Stimulated activated memory B cell treated with anti-CD40 and anti-IgM and Interleukin-4, amounts not matched to agents 10 μg/mL and 1 μg/mL and 100 μg/mL, for 72 hours (primary cell): Measurements from ENCODE around the gene TSPAN11.
A peak's percentile ranks its signal among the peaks of the same experiment; 100 is the strongest.
"Not testable (repeated sequence)": the region's sequence is repeated elsewhere in the genome, so short reads cannot be mapped to it uniquely, and the experiment has no call there.

Experiments
- ATAC-seq: fragments of 150-1000 bp; cut with Tn5 transposase; 2 replicates; pipeline ENCODE4 v1.10.0; 2021
- H3K27ac Mint-ChIP-seq: one replicate; pipeline ENCODE4 v1.8.0; 2022; ENCODE audit warnings: mild to moderate bottlenecking, mixed read lengths
- H3K27me3 Mint-ChIP-seq: one replicate; pipeline ENCODE4 v1.8.0; 2022; ENCODE audit warnings: mixed read lengths
- H3K36me3 Mint-ChIP-seq: one replicate; pipeline ENCODE4 v1.8.0; 2022; ENCODE audit warnings: mixed read lengths
- H3K4me1 Mint-ChIP-seq: one replicate; pipeline ENCODE4 v1.8.0; 2022; ENCODE audit warnings: mixed read lengths
- H3K4me3 Mint-ChIP-seq: one replicate; pipeline ENCODE4 v1.8.0; 2022; ENCODE audit warnings: mild to moderate bottlenecking, moderate library complexity, mixed read lengths
- H3K9me3 Mint-ChIP-seq: one replicate; pipeline ENCODE4 v1.8.0; 2022; ENCODE audit warnings: mixed read lengths

TSPAN11 gene, protein sequence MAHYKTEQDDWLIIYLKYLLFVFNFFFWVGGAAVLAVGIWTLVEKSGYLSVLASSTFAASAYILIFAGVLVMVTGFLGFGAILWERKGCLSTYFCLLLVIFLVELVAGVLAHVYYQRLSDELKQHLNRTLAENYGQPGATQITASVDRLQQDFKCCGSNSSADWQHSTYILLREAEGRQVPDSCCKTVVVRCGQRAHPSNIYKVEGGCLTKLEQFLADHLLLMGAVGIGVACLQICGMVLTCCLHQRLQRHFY

DNA sequence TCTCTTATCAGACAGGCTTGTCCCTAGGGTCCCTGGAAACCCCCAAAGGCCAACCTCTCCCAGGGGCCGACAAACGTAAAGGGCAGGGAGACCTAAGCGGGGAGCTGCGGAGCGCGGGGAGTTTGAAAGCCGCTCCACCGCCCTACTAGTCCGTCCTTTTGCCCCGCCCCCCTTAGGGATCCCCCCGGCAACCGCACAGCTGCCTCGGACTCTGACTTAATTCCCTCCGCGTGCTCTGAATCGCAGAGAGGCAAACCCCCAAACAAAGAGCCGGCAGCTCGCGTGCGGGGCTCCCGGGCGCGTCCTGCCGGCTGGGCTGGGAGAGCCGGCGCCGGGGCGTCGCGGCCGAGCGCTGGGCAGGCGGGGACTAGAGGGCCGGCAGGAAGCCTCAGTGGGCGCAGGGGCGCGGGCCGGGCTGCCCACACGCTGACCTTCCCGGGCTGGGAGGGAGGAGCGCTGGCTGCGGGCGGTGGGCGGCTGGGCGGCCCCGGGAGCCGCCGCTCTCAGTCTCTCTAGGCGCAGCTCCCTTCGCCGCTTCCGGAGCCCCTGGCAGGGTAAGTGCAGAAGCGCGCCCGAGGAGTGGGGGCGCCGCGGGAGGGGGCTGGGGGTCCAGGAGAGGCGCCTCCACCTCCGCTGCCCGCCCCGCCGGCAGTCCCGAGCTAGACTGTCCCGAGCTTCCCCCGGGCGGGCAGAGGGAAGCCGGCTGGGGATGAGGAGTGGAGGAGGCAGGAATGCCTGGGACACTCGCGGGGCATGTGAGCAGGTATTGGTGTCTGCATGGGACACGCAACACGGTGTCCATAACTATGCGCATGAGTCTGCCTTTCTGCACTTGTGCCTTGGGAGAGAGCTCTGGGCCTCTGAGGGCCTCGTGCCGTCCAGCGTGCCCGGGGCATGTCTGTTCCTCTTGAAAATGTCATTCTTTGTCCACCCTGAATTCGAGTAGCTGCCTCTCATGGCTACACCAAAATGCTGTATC lies at the start of gene TSPAN11:
TSPAN11 (plus strand) TSS at position 506 of the 979 bp plus-strand sequence. CDS start 27,244 bp downstream, outside the sequence.
- Mint-ChIP-seq H3K27ac (no peak within 1 kb of the TSS), H3K9me3 (peaks cover 3% of the 10 kb centered on the region), H3K4me3 (peak within 1 kb of the TSS; percentile 5), H3K36me3 (no peaks in the 10 kb centered on the region), H3K27me3 (peaks cover 58% of the 10 kb centered on the region), H3K4me1 (no peaks in the 10 kb centered on the region)
- peak; percentile 39 for ATAC-seq

DNA sequence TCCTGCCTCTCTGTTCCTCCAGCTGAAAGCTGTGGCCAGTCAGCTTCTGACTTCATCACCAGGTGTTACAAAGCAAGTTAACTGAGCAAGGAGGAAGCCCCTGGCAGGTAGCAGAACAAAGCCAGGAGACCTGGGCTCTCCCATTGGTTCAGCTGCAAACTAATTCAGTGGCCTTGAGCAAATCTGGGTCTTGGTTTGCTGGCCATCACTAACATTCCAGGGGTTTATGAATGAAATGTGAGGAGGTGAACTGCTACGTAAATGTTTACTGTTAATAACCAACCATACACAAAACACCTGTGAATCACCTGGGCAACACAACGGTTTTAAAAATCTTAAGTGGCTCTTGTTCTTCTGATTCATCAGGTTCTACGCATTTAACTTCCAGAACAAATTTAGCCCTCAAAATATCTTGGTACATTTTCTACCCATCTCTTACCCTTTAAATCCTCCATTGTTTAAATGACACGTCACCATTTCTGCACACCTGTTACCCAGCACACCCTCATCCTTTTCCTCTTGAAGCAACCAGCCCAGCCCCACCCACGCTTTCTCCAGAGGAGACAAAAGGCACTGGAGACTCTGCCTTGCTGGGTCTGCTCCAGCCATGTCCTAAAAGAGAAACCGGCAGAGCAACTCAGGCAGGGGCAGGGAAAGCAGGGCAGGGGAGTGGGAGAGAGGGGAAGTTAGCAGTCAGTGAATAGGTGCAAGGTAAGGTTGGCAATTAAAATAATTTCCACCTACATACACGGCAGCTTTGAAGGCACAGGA lies 49.3 kb upstream of the TSPAN11 start:
- H3K27ac Mint-ChIP-seq = no peak overlapping the region
- peaks cover 37% of the 10 kb centered on the region for H3K27me3 Mint-ChIP-seq
- no peaks in the 10 kb centered on the region for H3K36me3 Mint-ChIP-seq
- no peaks in the 10 kb centered on the region for H3K9me3 Mint-ChIP-seq
- H3K4me3 Mint-ChIP-seq = no peak overlapping the region
- H3K4me1 Mint-ChIP-seq = no peaks in the 10 kb centered on the region
- no peak for ATAC-seq

DNA sequence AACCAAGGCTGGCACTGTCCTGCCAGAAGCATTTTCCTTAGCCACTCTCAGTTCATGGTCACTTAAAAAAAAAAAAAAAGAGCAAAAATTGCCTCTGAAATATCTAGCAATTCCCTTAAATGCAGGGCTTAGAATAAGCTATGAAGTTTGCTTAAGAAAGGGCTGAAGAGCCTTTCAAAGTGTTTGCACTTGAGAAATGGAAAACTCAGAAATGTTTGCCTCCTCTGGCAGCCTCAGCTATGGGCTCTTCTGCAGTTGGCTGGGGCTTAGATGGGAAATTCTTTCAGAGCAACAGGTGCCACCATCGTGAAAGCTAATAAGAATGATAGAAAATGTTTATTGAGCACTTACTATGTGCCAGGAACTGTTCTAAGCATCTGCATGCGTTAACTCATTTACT lies 48.5 kb upstream of the TSPAN11 start:
- ATAC-seq = no peak
- Mint-ChIP-seq H3K27me3 (peaks cover 37% of the 10 kb centered on the region), H3K4me1 (no peaks in the 10 kb centered on the region), H3K9me3 (no peaks in the 10 kb centered on the region), H3K4me3 (no peak overlapping the region), H3K27ac (no peak overlapping the region), H3K36me3 (no peaks in the 10 kb centered on the region)

GRCh38 chr12:30880061-30880460 lies 46.5 kb upstream of the TSPAN11 start:
- ATAC-seq = no peak
- H3K27me3 Mint-ChIP-seq = peaks cover 37% of the 10 kb centered on the region
- no peaks in the 10 kb centered on the region for H3K4me1 Mint-ChIP-seq
- H3K9me3 Mint-ChIP-seq = no peaks in the 10 kb centered on the region
- H3K27ac Mint-ChIP-seq = no peak overlapping the region
- H3K36me3 Mint-ChIP-seq = no peaks in the 10 kb centered on the region
- H3K4me3 Mint-ChIP-seq = no peak overlapping the region

DNA sequence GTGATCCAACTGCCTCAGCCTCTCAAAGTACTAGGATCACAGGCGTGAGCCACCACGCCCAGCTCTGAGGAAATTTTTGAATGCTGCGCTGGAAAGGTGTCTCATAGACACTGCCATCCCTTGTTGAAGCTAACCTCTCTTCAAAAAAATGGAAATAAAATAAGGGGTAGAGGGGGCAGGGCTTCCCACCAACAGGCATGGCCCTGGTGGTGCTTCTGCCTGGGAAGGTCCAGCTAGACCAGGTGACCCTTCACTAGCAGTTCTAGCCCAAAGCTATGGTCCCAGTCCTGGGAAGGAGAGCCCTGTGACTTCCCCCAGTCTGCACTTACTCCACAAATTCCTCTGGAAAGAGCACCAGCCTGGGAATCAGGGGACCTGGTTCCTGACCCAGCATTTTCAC lies 45.7 kb upstream of the TSPAN11 start:
- Mint-ChIP-seq H3K4me1 (no peaks in the 10 kb centered on the region), H3K27ac (no peak overlapping the region), H3K27me3 (peaks cover 37% of the 10 kb centered on the region), H3K36me3 (no peaks in the 10 kb centered on the region), H3K4me3 (no peak overlapping the region), H3K9me3 (peaks cover 2% of the 10 kb centered on the region)
- no peak for ATAC-seq

DNA sequence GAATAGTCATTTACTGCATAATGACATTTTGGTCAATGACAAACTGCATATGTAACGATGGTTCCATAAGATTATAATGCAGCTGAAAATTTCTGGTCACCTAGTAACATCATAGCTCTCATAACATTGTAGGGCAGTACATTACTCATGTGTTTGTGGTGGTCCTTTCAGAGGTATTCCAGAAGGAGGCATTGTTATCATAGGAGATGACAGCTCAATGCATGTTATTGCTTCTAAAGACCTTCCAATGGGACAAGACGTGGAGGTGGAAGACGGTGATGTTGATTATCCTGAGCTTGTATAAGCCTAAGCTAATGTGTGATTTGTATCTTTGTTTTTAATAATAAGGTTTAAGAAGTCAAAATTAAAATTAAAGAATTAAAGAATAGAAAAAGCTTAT lies 43.8 kb upstream of the TSPAN11 start:
- no peak overlapping the region for H3K4me3 Mint-ChIP-seq

DNA sequence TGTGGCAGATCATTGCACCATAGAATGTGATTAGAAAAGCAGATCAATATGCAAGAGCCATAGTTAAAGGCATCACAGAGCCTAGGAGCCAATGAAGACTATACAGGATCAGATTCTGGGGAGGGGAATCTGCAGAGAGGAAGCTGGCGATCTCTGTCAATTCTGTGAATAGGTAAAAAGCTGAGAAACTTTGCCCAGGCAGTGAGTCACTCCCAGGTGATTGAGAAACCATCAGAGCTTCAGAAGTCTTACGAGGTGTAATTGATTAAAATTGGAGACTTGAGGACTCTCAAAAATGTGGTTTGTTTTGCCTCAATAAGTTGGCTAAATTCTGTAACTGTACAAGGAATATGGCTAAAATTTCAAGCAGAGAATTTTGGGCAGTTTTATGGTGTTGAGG lies 41.7 kb upstream of the TSPAN11 start:
- Mint-ChIP-seq H3K9me3 (peaks cover 27% of the 10 kb centered on the region), H3K4me1 (no peaks in the 10 kb centered on the region), H3K27ac (no peak overlapping the region), H3K36me3 (peaks cover 9% of the 10 kb centered on the region), H3K27me3 (peaks cover 7% of the 10 kb centered on the region), H3K4me3 (no peak overlapping the region)
- no peak for ATAC-seq

More for the DNA sequence above, 43.8 kb upstream of the TSPAN11 start:
- Mint-ChIP-seq H3K36me3 (peaks cover 9% of the 10 kb centered on the region), H3K27ac (no peak overlapping the region), H3K27me3 (peaks cover 19% of the 10 kb centered on the region), H3K4me1 (no peaks in the 10 kb centered on the region), H3K9me3 (peaks cover 18% of the 10 kb centered on the region)
- no peak for ATAC-seq

GRCh38 chr12:30885321-30885720 lies 41.2 kb upstream of the TSPAN11 start:
- H3K4me3 Mint-ChIP-seq = no peak overlapping the region
- no peak overlapping the region for H3K27ac Mint-ChIP-seq
- ATAC-seq = no peak
- peaks cover 9% of the 10 kb centered on the region for H3K36me3 Mint-ChIP-seq
- H3K4me1 Mint-ChIP-seq = no peaks in the 10 kb centered on the region
- peaks cover 2% of the 10 kb centered on the region for H3K27me3 Mint-ChIP-seq
- peaks cover 30% of the 10 kb centered on the region for H3K9me3 Mint-ChIP-seq

GRCh38 chr12:30887226-30887625 lies 39.3 kb upstream of the TSPAN11 start:
- no peak overlapping the region for H3K27ac Mint-ChIP-seq
- H3K4me3 Mint-ChIP-seq = no peak overlapping the region
- H3K4me1 Mint-ChIP-seq = no peaks in the 10 kb centered on the region
- peaks cover 9% of the 10 kb centered on the region for H3K36me3 Mint-ChIP-seq
- H3K9me3 Mint-ChIP-seq = peaks cover 39% of the 10 kb centered on the region
- no peaks in the 10 kb centered on the region for H3K27me3 Mint-ChIP-seq
- no peak for ATAC-seq

- no peak overlapping the region for H3K27ac Mint-ChIP-seq
- H3K9me3 Mint-ChIP-seq = peaks cover 39% of the 10 kb centered on the region
- H3K4me3 Mint-ChIP-seq = no peak overlapping the region
These were observed 38.3 kb upstream of the TSPAN11 start for GRCh38 chr12:30888241-30888640.

GRCh38 chr12:30894531-30894930 lies 32.0 kb upstream of the TSPAN11 start:
- not testable (repeated sequence) for H3K27ac Mint-ChIP-seq, H3K36me3 Mint-ChIP-seq, H3K4me1 Mint-ChIP-seq, ATAC-seq, H3K4me3 Mint-ChIP-seq
- peaks cover 18% of the 10 kb centered on the region for H3K27me3 Mint-ChIP-seq
- peaks cover 15% of the 10 kb centered on the region for H3K9me3 Mint-ChIP-seq

More at GRCh38 chr12:30888241-30888640, 38.3 kb upstream of the TSPAN11 start:
- ATAC-seq = no peak
- Mint-ChIP-seq H3K27me3 (no peaks in the 10 kb centered on the region), H3K4me1 (no peaks in the 10 kb centered on the region), H3K36me3 (peaks cover 9% of the 10 kb centered on the region)

GRCh38 chr12:30896461-30896860 lies 30.1 kb upstream of the TSPAN11 start:
- no peak for ATAC-seq
- Mint-ChIP-seq H3K9me3 (peaks cover 4% of the 10 kb centered on the region), H3K36me3 (no peaks in the 10 kb centered on the region), H3K27me3 (peaks cover 29% of the 10 kb centered on the region), H3K27ac (no peak overlapping the region), H3K4me1 (no peaks in the 10 kb centered on the region), H3K4me3 (no peak overlapping the region)

DNA sequence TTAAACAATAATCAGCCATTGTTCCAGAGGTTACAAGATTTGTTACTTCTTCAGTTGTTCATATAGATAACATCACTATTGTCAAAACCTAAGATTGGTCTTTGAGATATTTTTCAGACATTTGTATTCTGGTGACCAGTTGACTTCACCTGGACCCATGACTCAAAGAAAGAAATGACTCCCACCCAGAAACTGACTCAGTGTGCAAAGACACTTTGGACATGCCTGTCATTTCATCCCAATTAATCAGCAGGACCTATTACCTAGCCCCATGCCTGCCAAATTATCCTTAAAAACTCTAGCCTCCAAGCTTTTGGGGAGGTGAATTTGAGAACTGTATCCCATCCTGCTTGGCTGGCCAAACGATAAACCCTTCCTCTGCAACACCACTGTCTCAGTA lies 27.7 kb upstream of the TSPAN11 start:
- Mint-ChIP-seq H3K9me3 (no peaks in the 10 kb centered on the region), H3K27me3 (peaks cover 23% of the 10 kb centered on the region), H3K4me1 (no peaks in the 10 kb centered on the region), H3K36me3 (no peaks in the 10 kb centered on the region), H3K4me3 (no peak overlapping the region), H3K27ac (no peak overlapping the region)
- no peak for ATAC-seq

DNA sequence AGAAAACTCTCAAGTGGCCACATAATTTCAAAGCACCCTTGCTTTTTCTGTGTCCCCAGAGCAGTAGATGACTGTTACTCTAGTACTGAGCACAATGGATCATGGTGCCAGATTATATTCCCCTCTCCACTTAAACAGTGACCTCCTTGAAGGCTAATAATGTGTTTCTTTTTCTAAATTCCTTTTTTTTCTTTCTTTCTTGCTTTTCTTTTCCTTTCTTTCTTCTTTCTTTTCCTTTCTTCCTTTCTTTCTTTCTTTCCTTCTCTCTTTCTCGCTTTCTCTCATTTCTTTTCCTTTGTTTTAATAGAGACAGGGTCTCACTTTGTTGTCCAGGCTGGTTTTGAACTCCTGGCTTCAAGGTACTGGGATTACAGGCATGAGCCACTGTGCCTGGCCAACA lies 26.2 kb upstream of the TSPAN11 start:
- no peak overlapping the region for H3K4me3 Mint-ChIP-seq

DNA sequence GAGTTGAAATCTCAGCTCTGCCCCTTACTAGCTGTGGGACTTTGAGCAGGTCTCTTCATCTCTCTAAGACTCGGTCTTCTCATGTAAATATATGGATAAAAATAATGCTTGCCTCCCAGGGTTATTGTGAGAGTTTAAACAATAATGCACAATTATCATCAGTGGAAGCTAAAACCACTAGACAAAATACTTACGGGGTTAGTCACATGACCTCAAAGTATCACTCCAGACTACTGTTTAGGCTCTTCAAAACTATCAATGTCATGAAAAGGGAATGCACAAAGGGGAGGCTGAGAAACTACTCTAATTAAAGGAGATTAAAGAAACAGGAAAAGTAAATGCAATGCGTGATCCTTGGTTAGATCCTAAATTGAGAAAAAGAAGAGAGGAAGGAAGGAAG lies 24.5 kb upstream of the TSPAN11 start:
- no peak for ATAC-seq
- no peaks in the 10 kb centered on the region for H3K4me1 Mint-ChIP-seq
- H3K9me3 Mint-ChIP-seq = no peaks in the 10 kb centered on the region
- no peak overlapping the region for H3K27ac Mint-ChIP-seq
- no peak overlapping the region for H3K4me3 Mint-ChIP-seq
- H3K36me3 Mint-ChIP-seq = no peaks in the 10 kb centered on the region
- H3K27me3 Mint-ChIP-seq = peaks cover 19% of the 10 kb centered on the region

More for the DNA sequence above, 26.2 kb upstream of the TSPAN11 start:
- Mint-ChIP-seq H3K27me3 (peaks cover 19% of the 10 kb centered on the region), H3K36me3 (no peaks in the 10 kb centered on the region), H3K4me1 (no peaks in the 10 kb centered on the region), H3K9me3 (no peaks in the 10 kb centered on the region), H3K27ac (no peak overlapping the region)
- no peak for ATAC-seq
